Mesenchymal stem cell (in vitro differentiated cells and primary cell): Measurements from ENCODE around the gene GDF9.

Experiments
- DNase-seq: peaks from one replicate; pipeline ENCODE4 v3.0.0-alpha.2; 2013
- H2AFZ ChIP-seq: one replicate; pipeline ENCODE4 v1.6.1; 2013; ENCODE audit warnings: low read depth, mild to moderate bottlenecking, control low read depth, inconsistent platforms, low read length, moderate library complexity
- H2AK5ac ChIP-seq: 2 replicates; pipeline ENCODE4 v1.6.1; 2013; ENCODE audit warnings: low read length, moderate library complexity, mild to moderate bottlenecking, inconsistent platforms; ENCODE audit not compliant: severe bottlenecking
- H2BK120ac ChIP-seq: one replicate; pipeline ENCODE4 v1.6.1; 2013; ENCODE audit warnings: low read depth, mild to moderate bottlenecking, inconsistent platforms, low read length, moderate library complexity
- H2BK12ac ChIP-seq, 2 experiments: one replicate each; pipeline ENCODE4 v1.6.1; 2013; ENCODE audit warnings: inconsistent platforms in 2 of 2, low read length in 2 of 2, mild to moderate bottlenecking in 2 of 2, moderate library complexity in 2 of 2, control low read depth in 1 of 2
- H2BK15ac ChIP-seq: one replicate; pipeline ENCODE4 v1.6.1; 2013; ENCODE audit warnings: mild to moderate bottlenecking, low read depth, inconsistent platforms; ENCODE audit not compliant: poor library complexity, severe bottlenecking
- H2BK5ac ChIP-seq: 2 replicates; pipeline ENCODE4 v1.6.1; 2013; ENCODE audit warnings: low read depth, mild to moderate bottlenecking, low read length, control low read depth, inconsistent platforms; ENCODE audit not compliant: poor library complexity, severe bottlenecking
- H3K14ac ChIP-seq, 2 experiments: one replicate each; pipeline ENCODE4 v1.6.1; 2013; ENCODE audit warnings: inconsistent platforms in 2 of 2, low read length in 2 of 2, control low read depth in 1 of 2, mild to moderate bottlenecking in 1 of 2, moderate library complexity in 1 of 2
- H3K18ac ChIP-seq, 2 experiments: one replicate each; pipeline ENCODE4 v1.6.1; 2013; ENCODE audit warnings: inconsistent platforms in 2 of 2, low read length in 2 of 2, control low read depth in 1 of 2, low read depth in 1 of 2, mild to moderate bottlenecking in 1 of 2
- H3K23ac ChIP-seq, 2 experiments: one replicate each; pipeline ENCODE4 v1.6.1; 2013; ENCODE audit warnings: inconsistent platforms in 2 of 2, low read length in 2 of 2, mild to moderate bottlenecking in 2 of 2, moderate library complexity in 2 of 2, control low read depth in 1 of 2
- H3K27ac ChIP-seq: 2 replicates; pipeline ENCODE4 v1.5.1; 2013; ENCODE audit warnings: mild to moderate bottlenecking, moderate library complexity, low read length, control low read depth, inconsistent platforms; ENCODE audit not compliant: poor library complexity, severe bottlenecking
- H3K27me3 ChIP-seq, 2 experiments: 2 replicates each; pipeline versions ENCODE4 v1.6.1 to v1.7.0; 2013; ENCODE audit warnings: low read length in 2 of 2, mild to moderate bottlenecking in 2 of 2, moderate library complexity in 2 of 2, control low read depth in 1 of 2, inconsistent platforms in 1 of 2; ENCODE audit not compliant: control insufficient read depth in 1 of 2, insufficient read depth in 1 of 2
- H3K36me3 ChIP-seq, 2 experiments: 2 replicates each; pipeline versions ENCODE4 v1.6.1 to v1.7.0; 2013; ENCODE audit warnings: low read length in 2 of 2, control low read depth in 1 of 2, inconsistent platforms in 1 of 2, low read depth in 1 of 2, mild to moderate bottlenecking in 1 of 2; ENCODE audit not compliant: insufficient read depth in 2 of 2, control insufficient read depth in 1 of 2
- H3K4ac ChIP-seq, 2 experiments: one replicate each; pipeline ENCODE4 v1.6.1; 2013; ENCODE audit warnings: inconsistent platforms in 2 of 2, low read length in 2 of 2, mild to moderate bottlenecking in 2 of 2, moderate library complexity in 2 of 2, control low read depth in 1 of 2, low read depth in 1 of 2
- H3K4me1 ChIP-seq: 2 replicates; pipeline ENCODE4 v1.6.1; 2013; ENCODE audit warnings: low read depth, low read length, control low read depth; ENCODE audit not compliant: control insufficient read depth, insufficient read depth
- H3K4me2 ChIP-seq: 2 replicates; pipeline ENCODE4 v1.6.1; 2013; ENCODE audit warnings: low read length, mild to moderate bottlenecking, inconsistent platforms; ENCODE audit not compliant: poor library complexity, severe bottlenecking
- H3K4me3 ChIP-seq, 2 experiments: 2 replicates each; pipeline versions ENCODE4 v1.5.1 to v1.7.0; 2013; ENCODE audit warnings: low read length in 2 of 2, mild to moderate bottlenecking in 2 of 2, control low read depth in 1 of 2, low read depth in 1 of 2; ENCODE audit not compliant: insufficient read depth in 1 of 2
- H3K79me1 ChIP-seq: replicated peaks from 2 replicates; pipeline ENCODE4 v1.6.1; 2013; ENCODE audit warnings: mild to moderate bottlenecking, control low read depth, low read length, inconsistent platforms; ENCODE audit not compliant: poor library complexity, severe bottlenecking
- H3K9ac ChIP-seq: 2 replicates; pipeline ENCODE4 v1.7.0; 2013; ENCODE audit warnings: mild to moderate bottlenecking, low read length, moderate library complexity
- H3K9me3 ChIP-seq: 2 replicates; pipeline ENCODE4 v1.7.0; 2013; ENCODE audit warnings: mild to moderate bottlenecking, low read length; ENCODE audit not compliant: control insufficient read depth
- H4K8ac ChIP-seq: one replicate; pipeline ENCODE4 v1.6.1; 2013; ENCODE audit warnings: inconsistent platforms, mild to moderate bottlenecking, low read length, moderate library complexity
- H4K91ac ChIP-seq: one replicate; pipeline ENCODE4 v1.6.1; 2013; ENCODE audit warnings: mild to moderate bottlenecking, low read length, inconsistent platforms
- WGBS: methylation state at CpG from one replicate; pipeline ENCODE4 v1.1.7; 2013; ENCODE audit warnings: mixed read lengths; 5-methylcytosine and 5-hydroxymethylcytosine counted together

The GDF9 gene

DNA sequence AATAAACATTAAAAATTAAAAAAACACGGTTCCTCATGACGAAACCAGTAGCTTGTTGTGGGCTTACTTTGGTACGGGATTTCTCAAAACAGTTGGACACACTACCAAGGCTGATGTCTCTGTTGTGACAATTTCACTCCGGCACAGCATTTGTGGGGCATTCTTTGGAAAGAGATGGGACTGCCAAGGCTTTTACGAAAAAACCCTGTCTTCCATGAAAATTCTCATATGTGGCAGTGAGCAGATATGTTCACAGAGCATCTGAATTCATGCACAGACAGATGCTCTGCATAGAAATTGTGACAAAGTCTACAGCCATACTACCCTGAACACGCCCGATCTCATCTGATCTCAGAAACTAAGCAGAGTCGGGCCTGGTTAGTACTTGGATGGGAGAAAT is 18.0 kb downstream of the GDF9 start:
- no peak overlapping the region for H4K8ac ChIP-seq
- H3K18ac ChIP-seq = no peak overlapping the region
- H3K27ac ChIP-seq = no peak overlapping the region
- H3K9me3 ChIP-seq = no peaks in the 10 kb centered on the region
- H3K4me1 ChIP-seq = no peaks in the 10 kb centered on the region
- H2BK15ac ChIP-seq = no peak overlapping the region
- H3K4ac ChIP-seq = no peak overlapping the region
- H3K9ac ChIP-seq = no peak overlapping the region
- no peak overlapping the region for H4K91ac ChIP-seq
- 94% methylated on average over 7 of the region's 8 CpGs for WGBS
- no peaks in the 10 kb centered on the region for H3K79me1 ChIP-seq
- H2BK12ac ChIP-seq = no peak overlapping the region
- H3K14ac ChIP-seq = no peak overlapping the region
- no peak overlapping the region for H3K4me3 ChIP-seq
- H2BK5ac ChIP-seq = no peak overlapping the region
- no peak overlapping the region for H2AFZ ChIP-seq
- no peak overlapping the region for H2BK120ac ChIP-seq
- no peak overlapping the region for H3K4me2 ChIP-seq
- DNase-seq = no peak
- H3K23ac ChIP-seq = no peak overlapping the region
- no peaks in the 10 kb centered on the region for H3K36me3 ChIP-seq
- no peaks in the 10 kb centered on the region for H3K27me3 ChIP-seq
- no peak overlapping the region for H2AK5ac ChIP-seq

DNA sequence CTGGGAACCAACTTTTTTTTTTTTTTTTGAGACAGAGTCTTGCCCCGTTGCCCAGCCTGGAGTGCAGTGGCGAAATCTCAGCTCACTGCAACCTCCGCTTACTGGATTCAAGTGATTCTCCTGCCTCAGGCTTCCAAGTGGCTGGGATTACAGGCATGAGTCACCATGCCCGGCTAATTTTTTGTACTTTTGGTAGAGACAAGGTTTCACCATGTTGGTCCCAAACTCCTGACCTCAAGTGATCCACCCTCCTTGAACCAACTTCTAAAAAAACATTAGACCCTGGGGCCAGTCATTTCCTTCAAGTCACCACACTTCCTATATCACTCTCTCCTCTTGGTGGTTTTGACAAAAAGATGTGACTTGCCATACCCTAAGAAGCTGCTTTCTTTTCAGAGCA is 25.0 kb downstream of the GDF9 start:
- Histone ChIP-seq H3K4me1 (peaks cover 1% of the 10 kb centered on the region), H3K36me3 (no peaks in the 10 kb centered on the region), H3K27ac (no peak overlapping the region), H2AFZ (no peak overlapping the region), H3K14ac (no peak overlapping the region), H3K9me3 (no peaks in the 10 kb centered on the region), H3K4me2 (no peak overlapping the region), H2BK15ac (no peak overlapping the region), H3K9ac (no peak overlapping the region), H3K4ac (no peak overlapping the region), H3K18ac (no peak overlapping the region), H3K23ac (no peak overlapping the region), H4K8ac (no peak overlapping the region), H3K79me1 (no peaks in the 10 kb centered on the region), H2BK120ac (no peak overlapping the region), H3K4me3 (no peak overlapping the region), H2BK12ac (no peak overlapping the region), H4K91ac (no peak overlapping the region), H2AK5ac (no peak overlapping the region), H2BK5ac (no peak overlapping the region), H3K27me3 (no peaks in the 10 kb centered on the region)
- peak; percentile 71 for DNase-seq
- 82% methylated on average over 4 of the region's 4 CpGs for WGBS

DNA sequence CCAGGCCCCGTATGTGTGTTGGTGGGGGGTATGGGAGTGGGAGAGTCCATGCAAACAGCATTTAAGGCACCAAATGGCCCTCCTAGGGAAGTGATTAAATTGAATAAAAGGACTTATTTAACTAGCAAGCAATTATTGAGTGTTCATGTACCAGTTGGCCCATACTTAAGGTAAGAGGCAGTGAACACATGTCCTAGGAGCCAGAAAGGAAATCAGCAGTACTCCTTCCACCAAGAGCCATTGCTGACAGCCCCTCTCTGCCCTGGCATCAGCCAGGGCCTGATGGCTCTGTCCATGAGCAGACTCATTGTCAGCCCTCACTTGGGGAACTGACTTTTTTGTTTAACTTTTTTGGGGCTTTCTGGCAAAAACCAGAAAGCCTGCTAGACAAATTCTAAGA is 25.4 kb downstream of the GDF9 start:
- WGBS = 83% methylated on average over 1 of the region's 1 CpG
- Histone ChIP-seq H2AK5ac (no peak overlapping the region), H3K4me2 (no peak overlapping the region), H4K91ac (no peak overlapping the region), H3K9ac (no peak overlapping the region), H3K27ac (no peak overlapping the region), H3K36me3 (no peaks in the 10 kb centered on the region), H3K4me1 (peaks cover 1% of the 10 kb centered on the region), H3K23ac (no peak overlapping the region), H3K27me3 (no peaks in the 10 kb centered on the region), H2AFZ (no peak overlapping the region), H2BK15ac (no peak overlapping the region), H2BK120ac (no peak overlapping the region), H2BK12ac (peak overlapping the region in 1 of 2 experiments; percentile 15), H3K9me3 (no peaks in the 10 kb centered on the region), H3K4me3 (no peak overlapping the region), H4K8ac (no peak overlapping the region), H3K14ac (no peak overlapping the region), H2BK5ac (no peak overlapping the region), H3K79me1 (no peaks in the 10 kb centered on the region), H3K4ac (no peak overlapping the region), H3K18ac (peak overlapping the region in 1 of 2 experiments; percentile 58)
- no peak for DNase-seq

DNA sequence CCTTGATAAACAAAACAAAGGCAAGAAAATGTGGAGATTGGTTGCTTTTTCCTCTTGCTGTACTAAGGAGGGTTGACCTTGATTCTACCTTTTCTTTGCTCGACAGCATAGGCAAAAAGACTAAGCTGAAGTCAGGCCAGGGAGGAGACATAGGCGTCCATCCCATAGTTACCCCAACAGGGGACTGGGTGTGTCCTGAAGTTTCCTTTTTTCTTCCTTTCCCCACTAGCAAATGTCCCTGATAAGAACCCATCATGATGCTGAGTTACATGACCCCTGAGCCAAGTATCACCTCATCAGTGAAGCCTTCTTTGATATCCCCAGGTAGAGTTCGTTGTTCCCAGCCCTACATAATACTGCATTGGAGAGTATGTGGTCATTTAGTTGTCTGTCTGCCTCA is 26.0 kb downstream of the GDF9 start:
- no peak overlapping the region for H3K4me3 ChIP-seq
- no peak overlapping the region for H3K9ac ChIP-seq

More for the DNA sequence above, 26.0 kb downstream of the GDF9 start:
- Histone ChIP-seq H3K9me3 (no peaks in the 10 kb centered on the region), H3K36me3 (no peaks in the 10 kb centered on the region), H2BK5ac (no peak overlapping the region), H3K27me3 (no peaks in the 10 kb centered on the region), H3K4me1 (peaks cover 1% of the 10 kb centered on the region), H2BK12ac (no peak overlapping the region), H3K14ac (no peak overlapping the region), H2AK5ac (no peak overlapping the region), H3K4me2 (no peak overlapping the region), H3K27ac (no peak overlapping the region), H2AFZ (no peak overlapping the region), H2BK15ac (no peak overlapping the region), H2BK120ac (no peak overlapping the region), H3K18ac (peak overlapping the region in 1 of 2 experiments; percentile 17), H4K8ac (no peak overlapping the region), H3K4ac (no peak overlapping the region), H4K91ac (no peak overlapping the region), H3K23ac (no peak overlapping the region), H3K79me1 (no peaks in the 10 kb centered on the region)
- 83% methylated on average over 3 of the region's 3 CpGs for WGBS
- no peak for DNase-seq
